ENCODE data around the gene DXO. TPM values are rescaled to one million over a fixed set of nuclear protein-coding genes. Genes with fewer than 3 reads are reported as not detected.

The DXO gene
- total and polyA plus RNA-seq, 3 donors from 2014 or later, result 43.7 to 96.6 (median 59.1) TPM

DNA sequence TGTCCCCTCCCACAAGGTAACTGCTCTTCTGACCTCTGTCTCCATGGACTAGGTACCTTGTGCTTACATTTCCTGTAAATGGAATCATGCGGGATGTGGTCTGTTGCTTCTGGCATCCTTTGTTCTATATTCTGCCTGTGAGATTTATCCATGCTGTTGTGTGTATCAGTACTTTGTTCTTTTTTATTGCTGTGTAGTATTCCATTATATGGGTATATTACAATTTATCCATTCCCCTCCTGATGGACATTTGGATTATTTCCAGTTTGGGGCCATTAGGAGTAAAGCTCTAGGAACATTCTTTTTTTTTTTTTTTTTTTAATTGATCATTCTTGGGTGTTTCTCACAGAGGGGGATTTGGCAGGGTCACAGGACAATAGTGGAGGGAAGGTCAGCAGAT is 41.0 kb downstream of the DXO start:
- H3K4me1 ChIP-seq, result no peaks in the 10 kb centered on the region
- no peaks in the 10 kb centered on the region for H3K36me3 ChIP-seq (ENCODE audit: low read depth, missing control alignments)
- no peak for DNase-seq
- H3K9me3 ChIP-seq, result no peaks in the 10 kb centered on the region
- no peaks in the 10 kb centered on the region for H3K27me3 ChIP-seq
- no peak overlapping the region for H3K4me3 ChIP-seq
- intact Hi-C loops (cut with DNase I; ENCODE audit: low total_unique reads), result no loop called here
- 97 to 100% methylated on average over 1 of the region's 1 CpG for WGBS, 2 donors
- H3K27ac ChIP-seq, result no peak overlapping the region
- TF ChIP-seq, protein P1, sequence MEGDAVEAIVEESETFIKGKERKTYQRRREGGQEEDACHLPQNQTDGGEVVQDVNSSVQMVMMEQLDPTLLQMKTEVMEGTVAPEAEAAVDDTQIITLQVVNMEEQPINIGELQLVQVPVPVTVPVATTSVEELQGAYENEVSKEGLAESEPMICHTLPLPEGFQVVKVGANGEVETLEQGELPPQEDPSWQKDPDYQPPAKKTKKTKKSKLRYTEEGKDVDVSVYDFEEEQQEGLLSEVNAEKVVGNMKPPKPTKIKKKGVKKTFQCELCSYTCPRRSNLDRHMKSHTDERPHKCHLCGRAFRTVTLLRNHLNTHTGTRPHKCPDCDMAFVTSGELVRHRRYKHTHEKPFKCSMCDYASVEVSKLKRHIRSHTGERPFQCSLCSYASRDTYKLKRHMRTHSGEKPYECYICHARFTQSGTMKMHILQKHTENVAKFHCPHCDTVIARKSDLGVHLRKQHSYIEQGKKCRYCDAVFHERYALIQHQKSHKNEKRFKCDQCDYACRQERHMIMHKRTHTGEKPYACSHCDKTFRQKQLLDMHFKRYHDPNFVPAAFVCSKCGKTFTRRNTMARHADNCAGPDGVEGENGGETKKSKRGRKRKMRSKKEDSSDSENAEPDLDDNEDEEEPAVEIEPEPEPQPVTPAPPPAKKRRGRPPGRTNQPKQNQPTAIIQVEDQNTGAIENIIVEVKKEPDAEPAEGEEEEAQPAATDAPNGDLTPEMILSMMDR (IDR thresholded peaks at IDR 0.05), result no peak
- TF ChIP-seq POLR2A (IDR thresholded peaks at IDR 0.05), result no peak

DNA sequence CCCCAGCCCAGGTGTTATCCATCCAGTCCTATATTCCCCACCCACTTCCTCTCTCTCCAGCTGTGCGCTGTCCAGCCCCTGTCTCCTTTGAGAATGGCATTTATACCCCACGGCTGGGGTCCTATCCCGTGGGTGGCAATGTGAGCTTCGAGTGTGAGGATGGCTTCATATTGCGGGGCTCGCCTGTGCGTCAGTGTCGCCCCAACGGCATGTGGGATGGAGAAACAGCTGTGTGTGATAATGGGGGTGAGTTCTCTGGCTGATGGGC is 43.3 kb downstream of the DXO start:
- intact Hi-C loops (cut with DNase I; ENCODE audit: low total_unique reads), result no loop called here
- H3K4me3 ChIP-seq, result no peak overlapping the region
- no peaks in the 10 kb centered on the region for H3K4me1 ChIP-seq
- H3K27ac ChIP-seq, result no peak overlapping the region
- TF ChIP-seq POLR2A (IDR thresholded peaks at IDR 0.05), result no peak
- TF ChIP-seq, protein P1 (IDR thresholded peaks at IDR 0.05), result no peak
- DNase-seq, result no peak
- 86 to 88% methylated on average over 9 of the region's 9 CpGs for WGBS, 2 donors
- H3K9me3 ChIP-seq, result no peaks in the 10 kb centered on the region
- no peaks in the 10 kb centered on the region for H3K36me3 ChIP-seq (ENCODE audit: low read depth, missing control alignments)
- H3K27me3 ChIP-seq, result no peaks in the 10 kb centered on the region

DNA sequence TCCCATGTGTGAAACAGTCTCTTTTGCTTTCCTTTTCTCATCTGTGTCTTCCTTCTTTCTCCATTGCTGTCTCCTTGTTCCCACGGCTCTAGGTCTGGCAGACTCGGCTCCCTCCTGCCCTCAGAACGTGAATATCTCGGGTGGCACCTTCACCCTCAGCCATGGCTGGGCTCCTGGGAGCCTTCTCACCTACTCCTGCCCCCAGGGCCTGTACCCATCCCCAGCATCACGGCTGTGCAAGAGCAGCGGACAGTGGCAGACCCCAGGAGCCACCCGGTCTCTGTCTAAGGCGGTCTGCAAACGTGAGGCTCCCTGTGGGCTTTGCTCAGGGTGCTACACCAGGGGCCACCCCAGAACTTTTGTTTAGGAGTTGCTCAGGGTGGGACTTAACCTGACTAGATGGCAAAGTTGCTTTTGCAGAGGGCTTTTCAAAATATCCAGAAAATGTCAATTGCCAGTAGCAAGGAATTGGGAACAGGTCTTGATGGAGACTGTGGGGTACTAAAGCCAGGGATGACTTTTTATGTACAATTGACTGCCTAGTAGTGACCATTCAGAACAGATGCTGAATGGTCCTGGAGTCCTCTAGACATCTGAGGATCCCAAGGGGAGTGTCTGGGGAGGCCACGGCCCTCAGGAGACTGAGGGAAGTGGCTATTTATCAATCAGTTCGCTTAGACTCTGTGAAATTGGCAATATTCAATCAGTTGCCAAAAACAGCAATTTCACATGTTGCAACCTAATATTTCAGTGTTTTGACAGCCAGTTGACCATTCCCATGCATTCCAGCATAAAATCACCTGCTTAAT is 43.9 kb downstream of the DXO start:
- Histone ChIP-seq H3K4me3 (no peak overlapping the region), H3K4me1 (no peaks in the 10 kb centered on the region), H3K9me3 (no peaks in the 10 kb centered on the region), H3K27me3 (no peaks in the 10 kb centered on the region), H3K27ac (no peak overlapping the region), H3K36me3 (ENCODE audit: low read depth, missing control alignments) (no peaks in the 10 kb centered on the region)
- no peak for TF ChIP-seq POLR2A (IDR thresholded peaks at IDR 0.05)
- TF ChIP-seq, protein P1 (IDR thresholded peaks at IDR 0.05), result no peak
- WGBS, 2 donors, result 74 to 79% methylated on average over 9 to 11 of the region's 11 CpGs
- intact Hi-C loops (cut with DNase I; ENCODE audit: low total_unique reads), result no loop called here
- DNase-seq, result no peak

DNA sequence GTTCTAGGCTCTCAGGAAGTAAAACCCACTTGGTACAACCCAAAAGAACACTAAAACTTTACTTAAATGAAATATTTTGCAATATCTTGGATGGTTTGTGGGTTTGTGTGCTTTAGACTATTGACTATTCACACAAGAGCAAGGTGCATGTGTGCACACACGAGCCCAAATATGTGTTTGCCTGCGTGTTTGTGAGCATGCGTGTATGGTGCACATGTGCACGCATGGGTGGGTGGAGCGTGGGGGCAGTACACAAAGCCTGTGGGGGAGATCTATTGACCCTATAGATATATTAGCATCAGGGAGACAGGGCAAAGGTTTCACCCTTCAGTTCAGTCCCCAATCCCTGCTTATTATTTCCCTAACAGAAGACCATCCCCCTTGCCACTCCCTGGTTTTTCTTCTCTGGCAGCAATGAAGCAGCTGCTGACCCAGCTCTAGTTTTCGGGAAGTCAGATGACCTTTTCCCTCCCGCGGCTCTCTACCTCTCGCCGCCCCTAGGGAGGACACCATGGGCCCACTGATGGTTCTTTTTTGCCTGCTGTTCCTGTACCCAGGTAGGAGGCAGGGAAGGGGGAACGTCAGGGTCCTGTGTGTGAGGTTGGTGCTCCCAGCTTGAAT is 44.6 kb downstream of the DXO start, which contains the start of gene C2:
C2 (plus strand) TSS at position 476 of the 621 bp plus-strand sequence; CDS start at position 512, 36 bp downstream.
- Histone ChIP-seq H3K9me3 (no peaks in the 10 kb centered on the region), H3K27ac (no peak within 1 kb of the TSS), H3K36me3 (ENCODE audit: low read depth, missing control alignments) (no peaks in the 10 kb centered on the region), H3K4me3 (no peak within 1 kb of the TSS), H3K4me1 (no peaks in the 10 kb centered on the region), H3K27me3 (no peaks in the 10 kb centered on the region)
- TF ChIP-seq, protein P1 (IDR thresholded peaks at IDR 0.05), result no peak
- TF ChIP-seq POLR2A (IDR thresholded peaks at IDR 0.05), result no peak
- WGBS, 2 donors, result 57 to 70% methylated on average over 11 of the region's 11 CpGs
- no peak for DNase-seq
- intact Hi-C loops (cut with DNase I; ENCODE audit: low total_unique reads), result no loop called here
